Heart left ventricle (tissue), 13 donors: ENCODE results near the gene SUPT3H.

Source experiments
- POLR2A ChIP-seq, 2 donors: fragments of 450-650 bp; IDR thresholded peaks; one replicate each; pipeline ENCODE4 v1.6.1; 2017; ENCODE audit warnings: antibody characterized with exemption in 2 of 2, mild to moderate bottlenecking in 2 of 2, moderate library complexity in 2 of 2
- TF ChIP-seq, protein P1 (sequence below), 12 donors: fragments of 200-600 bp; sonication (generic) in 4 of 12; IDR thresholded peaks; one replicate each; pipeline versions ENCODE4 v1.5.0 to v1.8.0; 2018 to 2022; ENCODE audit warnings: antibody characterized with exemption in 12 of 12, mild to moderate bottlenecking in 5 of 12
- donor health status: ischemic (EF 13 %, LVEDD 7.1; RV severe dilation, severe dysfunction).
- donor health status: DM: no; HTN: yes; CAD: no.
- donor health status: DM: no; HTN: no; CAD: no.
- donor health status: ischemic (EF 25% LVEDD 6.9; RV normal size, moderate dysfunction).
- donor health status: ischemic (EF 25% LVEDD 5.7; RV mildly dilated, moderate dysfunction).
- donor health status: ischemic (EF 35%, LVEDD 5.7; RV mildly dilated, moderate dysfunction).
- donor health status: nonischemic (EF 11% LVEDD 7.7; RV severe dilation, severe dysfunction).
- donor health status: DM: yes; HTN: yes; CAD: no.
- donor health status: PGD.
- donor health status: ischemic (EF 29% LVEDD 5.4; RV normal size, mild dysfunction).
- donor health status: nonischemic (EF 23%, LVEDD 6.1; RV moderate dilation, normal function).

DNA sequence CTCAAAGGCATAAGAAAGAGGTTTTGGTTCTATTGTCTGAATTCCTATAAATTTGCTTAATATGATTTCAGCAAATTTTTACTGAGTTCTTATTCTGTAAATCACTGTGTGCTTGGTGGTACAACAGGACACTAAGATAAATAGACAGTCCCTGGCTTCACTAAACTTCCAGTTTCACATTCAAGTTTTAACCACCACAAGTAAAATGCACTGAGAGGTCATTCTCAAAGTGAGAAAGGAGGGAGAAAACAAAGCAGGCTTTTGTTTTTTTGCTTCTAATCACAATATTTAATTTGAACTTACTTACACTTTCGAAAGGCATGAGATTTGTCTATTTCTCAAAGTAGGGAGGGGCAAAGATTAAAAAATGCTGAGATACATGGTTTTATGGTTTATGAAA lies 544.5 kb downstream of the SUPT3H start:
- TF ChIP-seq, protein P1, sequence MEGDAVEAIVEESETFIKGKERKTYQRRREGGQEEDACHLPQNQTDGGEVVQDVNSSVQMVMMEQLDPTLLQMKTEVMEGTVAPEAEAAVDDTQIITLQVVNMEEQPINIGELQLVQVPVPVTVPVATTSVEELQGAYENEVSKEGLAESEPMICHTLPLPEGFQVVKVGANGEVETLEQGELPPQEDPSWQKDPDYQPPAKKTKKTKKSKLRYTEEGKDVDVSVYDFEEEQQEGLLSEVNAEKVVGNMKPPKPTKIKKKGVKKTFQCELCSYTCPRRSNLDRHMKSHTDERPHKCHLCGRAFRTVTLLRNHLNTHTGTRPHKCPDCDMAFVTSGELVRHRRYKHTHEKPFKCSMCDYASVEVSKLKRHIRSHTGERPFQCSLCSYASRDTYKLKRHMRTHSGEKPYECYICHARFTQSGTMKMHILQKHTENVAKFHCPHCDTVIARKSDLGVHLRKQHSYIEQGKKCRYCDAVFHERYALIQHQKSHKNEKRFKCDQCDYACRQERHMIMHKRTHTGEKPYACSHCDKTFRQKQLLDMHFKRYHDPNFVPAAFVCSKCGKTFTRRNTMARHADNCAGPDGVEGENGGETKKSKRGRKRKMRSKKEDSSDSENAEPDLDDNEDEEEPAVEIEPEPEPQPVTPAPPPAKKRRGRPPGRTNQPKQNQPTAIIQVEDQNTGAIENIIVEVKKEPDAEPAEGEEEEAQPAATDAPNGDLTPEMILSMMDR (IDR thresholded peaks at IDR 0.05): no peak
- TF ChIP-seq POLR2A (IDR thresholded peaks at IDR 0.05): no peak
